ENCODE measurements around the gene SLC6A7. TPM values are rescaled to one million over a fixed set of nuclear protein-coding genes. Genes with fewer than 3 reads are reported as not detected.

Gene SLC6A7
- polyA plus RNA-seq, 3 donors: 0.06 to 0.07 TPM; not detected in 1

DNA sequence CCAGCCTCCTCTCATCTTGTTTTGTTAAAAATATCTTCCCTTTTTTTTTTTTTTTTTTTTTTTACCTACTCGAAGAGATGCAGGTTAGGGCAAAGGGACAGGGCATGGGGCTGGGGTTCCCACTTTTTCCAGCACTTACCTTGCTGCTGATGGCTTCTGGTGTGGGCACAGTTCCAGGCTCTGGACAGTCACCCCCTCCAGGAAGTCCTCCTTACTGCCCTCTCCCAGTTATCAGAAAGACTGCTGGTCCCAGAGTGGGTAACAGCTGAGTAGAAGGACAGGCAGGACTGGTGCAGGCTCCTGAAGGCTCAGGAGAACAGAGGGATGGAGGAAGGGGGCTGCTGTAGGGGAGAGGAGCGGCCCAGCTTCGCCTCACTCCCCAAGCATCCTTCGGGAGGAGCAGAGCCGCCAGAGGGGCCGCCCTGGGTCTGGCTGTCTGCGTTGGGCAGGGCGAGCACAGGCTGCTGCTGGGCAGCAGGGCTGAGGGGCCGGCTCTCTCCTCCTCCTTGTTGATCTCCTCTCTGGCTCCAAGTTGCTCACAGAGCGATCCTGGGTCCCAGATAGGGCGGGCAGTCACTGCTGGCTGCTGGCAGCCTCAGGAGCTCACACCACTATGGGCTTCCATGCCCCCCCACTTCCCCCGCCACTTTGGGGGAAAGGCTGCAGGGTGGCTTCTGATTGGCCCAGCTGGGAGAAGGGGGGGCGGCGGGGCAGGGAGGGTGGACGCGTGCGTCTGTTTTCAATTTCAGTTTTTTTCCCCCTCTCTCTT lies 34.4 kb upstream of the SLC6A7 start, which contains the start of gene PDGFRB:
Gene PDGFRB (minus strand): TSS at position 588 of the 769 bp plus-strand sequence. CDS start 18,798 bp downstream, outside the sequence.
- DNase-seq (ENCODE audit: low read depth in 3 of 3, low spot score in 2 of 3): no peak

DNA sequence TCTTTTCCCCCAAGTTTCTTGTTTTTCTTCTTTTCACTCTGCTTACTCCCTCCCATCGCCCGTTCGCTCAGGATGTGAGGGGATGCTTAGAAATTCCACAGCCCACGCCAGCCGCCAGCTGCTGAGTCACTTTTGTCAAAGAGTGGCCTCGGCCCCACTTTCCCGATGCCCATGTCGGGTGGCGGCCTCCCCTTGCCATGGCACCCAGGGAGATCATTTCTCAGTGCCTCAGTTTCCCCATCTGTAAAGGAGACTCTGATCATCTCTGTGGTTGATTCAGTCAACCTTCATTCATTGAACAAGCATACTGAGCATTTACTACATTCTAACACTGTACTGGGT lies 33.9 kb upstream of the SLC6A7 start:
- no peak for DNase-seq (ENCODE audit: low read depth in 3 of 3, low spot score in 2 of 3)

DNA sequence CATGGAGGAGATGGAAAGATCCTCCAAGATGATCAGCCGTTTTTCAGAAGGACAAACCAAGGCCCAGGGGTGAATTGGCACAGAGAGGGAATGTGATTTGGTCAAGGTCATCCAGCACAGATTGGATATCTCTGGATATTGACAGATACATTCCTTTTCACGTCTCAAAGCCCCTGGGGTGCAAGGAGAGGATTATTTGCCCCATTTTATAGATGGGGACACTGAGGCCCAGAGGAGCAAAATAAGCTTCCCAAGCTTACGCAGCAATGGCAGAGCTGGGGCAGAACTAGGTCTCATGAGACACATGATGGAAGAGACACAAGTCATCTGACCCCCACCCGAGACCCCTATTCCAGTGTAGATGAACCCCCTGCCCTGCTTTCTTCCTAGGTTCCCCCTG lies 33.3 kb upstream of the SLC6A7 start:
- DNase-seq (ENCODE audit: low read depth in 3 of 3, low spot score in 2 of 3): no peak

DNA sequence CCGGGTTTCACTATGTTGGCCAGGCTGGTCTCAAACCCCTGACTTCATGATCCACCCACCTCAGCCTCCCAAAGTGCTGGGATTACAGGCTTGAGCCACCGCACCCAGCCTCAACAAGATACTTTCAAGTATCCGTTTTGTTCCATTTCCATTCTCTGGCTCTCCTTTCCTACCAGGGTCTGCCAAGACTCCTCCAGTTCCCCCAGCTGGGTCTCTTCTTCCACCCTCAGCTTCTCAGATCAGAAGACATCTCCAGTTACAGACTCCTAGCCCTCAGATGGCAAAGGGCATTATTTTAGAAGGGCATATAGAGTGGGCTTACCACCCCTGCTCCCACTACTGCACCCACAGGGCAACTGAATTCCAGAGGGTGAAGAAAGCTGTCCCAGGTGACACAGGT lies 32.7 kb upstream of the SLC6A7 start:
- no peak for DNase-seq (ENCODE audit: low read depth in 3 of 3, low spot score in 2 of 3)

DNA sequence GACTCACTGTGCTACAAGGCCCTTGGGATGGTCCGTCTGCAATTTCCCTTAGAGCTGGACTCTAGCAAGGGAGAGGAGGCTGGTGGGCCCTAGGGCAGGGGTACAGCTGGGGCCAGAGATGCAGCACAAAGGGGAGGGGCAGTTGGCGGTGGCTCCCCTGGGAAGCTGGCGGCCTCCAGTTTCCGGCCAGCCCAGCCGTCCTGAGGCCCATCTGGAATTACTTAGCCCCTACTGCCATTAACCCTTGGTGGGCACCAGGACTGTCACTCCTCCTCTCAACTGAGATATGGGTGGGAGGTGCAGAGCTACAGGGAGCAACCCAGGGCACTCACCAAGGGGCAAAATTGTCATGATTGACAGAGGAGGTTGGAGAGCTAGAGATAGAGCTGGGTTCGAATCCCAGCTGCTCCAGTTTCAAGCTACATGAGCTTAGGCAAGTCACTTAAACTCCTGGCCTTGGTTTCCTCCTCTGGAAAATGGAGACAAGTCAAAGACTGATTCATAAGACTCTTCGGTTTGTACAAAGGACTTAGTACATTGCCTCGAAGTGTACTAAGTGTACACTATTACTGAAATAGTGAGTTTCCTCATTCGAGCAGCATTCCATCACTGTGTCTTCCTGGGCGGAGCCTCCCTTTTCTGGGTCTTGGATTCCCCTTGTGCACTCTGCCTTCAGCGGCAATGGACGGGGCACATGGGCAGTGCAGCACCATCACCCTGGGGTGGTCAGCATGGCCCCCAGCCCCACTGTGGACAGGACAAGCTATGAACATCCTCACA lies 31.5 kb upstream of the SLC6A7 start:
- DNase-seq (ENCODE audit: low read depth in 3 of 3, low spot score in 2 of 3): no peak

DNA sequence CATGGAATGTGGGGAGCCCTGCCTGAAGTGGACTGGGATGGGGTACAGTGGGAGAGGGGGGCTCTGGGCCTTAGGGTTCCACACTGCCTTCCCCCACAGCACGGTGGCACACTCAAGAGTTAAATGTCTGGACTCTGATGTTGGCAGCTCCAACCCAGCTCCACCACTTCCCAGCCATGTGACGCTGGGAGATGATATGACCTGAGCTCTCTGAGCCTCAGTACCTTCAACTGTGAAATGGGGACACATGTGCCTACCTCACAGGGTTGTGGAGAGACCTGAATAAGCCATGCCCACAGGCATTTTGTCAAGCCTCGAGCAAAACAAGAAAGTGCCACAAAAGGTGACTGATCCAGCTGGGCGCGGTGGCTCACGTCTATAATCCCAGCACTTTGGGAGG lies 30.8 kb upstream of the SLC6A7 start:
- no peak for DNase-seq (ENCODE audit: low read depth in 3 of 3, low spot score in 2 of 3)

DNA sequence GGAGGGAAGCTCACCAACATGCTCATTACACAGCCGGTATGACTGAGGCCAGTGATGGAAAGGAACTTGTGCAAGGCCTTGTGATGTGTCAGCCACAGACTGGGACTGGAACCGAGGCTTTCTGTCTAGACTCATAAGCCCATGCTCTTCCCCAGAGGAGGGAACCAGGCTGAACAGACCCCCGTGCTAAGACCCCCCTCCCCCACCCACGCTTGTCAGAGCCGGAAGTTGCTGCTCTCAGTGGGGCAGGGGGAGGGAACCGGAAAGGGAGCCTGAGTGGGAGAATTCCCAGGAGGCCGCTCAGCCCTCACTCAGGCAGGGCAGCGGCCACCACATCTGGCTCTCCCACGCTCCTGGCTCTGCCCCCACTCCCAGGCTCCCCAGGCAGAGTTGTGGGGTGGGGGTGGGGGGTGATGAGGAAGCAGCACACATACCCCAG lies 30.1 kb upstream of the SLC6A7 start:
- DNase-seq (ENCODE audit: low read depth in 3 of 3, low spot score in 2 of 3): no peak

DNA sequence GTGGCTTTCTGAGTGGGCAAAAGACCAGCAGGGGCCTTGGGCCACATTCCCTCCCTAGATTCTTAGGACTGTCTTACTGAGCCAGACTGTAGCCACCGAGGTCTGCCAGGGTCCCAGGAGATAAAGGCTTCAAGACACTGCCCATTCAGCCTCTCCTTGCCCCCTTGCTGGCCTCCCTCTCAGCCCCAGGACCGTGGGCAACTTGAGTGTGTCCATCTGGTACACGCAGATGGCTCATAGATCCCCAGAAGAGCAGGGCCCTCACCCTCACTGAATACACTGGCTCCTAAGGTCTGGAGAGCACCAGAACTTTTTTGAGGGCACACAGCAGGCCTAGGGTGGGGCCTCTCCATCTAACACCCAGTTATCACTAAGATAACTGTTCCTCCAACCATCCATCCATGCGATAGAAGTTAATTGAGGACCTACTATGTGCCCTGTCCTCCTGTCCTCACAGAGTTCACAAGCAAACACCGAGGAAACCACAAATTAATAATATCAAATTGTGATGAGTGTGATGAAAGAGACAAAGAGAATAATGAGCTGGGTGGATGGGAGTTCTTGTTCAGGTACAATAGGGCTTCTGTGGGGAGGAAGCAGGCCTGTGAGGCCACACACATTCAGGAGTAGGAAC lies 29.3 kb upstream of the SLC6A7 start:
- DNase-seq (ENCODE audit: low read depth in 3 of 3, low spot score in 2 of 3): no peak

DNA sequence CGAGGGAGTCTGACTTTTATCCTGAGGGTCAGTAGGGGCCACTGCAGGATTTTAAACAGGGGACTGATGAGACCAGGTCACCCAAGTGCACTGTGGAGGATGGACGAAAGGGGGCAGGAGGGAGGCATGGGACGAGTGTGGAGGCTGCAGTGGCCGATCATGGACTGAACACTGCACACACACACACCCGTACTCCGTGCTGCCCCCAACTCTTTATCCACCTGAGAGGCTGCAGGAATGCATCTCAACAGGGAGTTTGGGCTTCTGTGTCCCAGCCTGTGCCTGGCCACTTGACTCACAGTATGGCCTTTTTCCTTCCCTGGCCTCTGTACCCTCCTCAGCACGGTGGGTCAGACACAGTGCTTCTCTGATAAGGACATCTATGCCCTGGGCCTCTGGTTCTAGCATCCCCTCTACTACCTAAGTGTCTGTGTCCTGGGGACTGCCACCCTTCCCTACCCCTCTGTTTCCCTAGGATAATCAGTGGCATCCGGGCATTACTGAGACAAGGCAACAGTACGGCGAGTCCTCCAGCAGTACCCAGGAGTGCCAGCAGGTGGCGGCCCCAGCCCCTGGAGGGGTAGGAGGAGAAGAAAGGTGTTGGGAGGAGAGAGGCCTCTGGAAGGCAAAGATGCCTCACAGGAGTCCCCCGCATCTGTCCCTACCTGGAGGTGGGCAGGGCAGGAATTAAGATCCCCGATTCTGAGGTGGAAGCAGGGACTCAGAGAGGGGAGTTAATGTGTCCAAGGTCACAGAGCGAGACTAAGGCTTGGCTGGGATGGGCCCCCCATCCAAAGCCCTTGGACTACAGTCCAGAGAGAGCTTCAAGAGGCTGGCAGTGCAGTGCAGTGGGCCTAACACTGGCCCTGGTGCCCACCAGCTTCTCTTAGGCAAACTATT lies 28.4 kb upstream of the SLC6A7 start:
- DNase-seq (ENCODE audit: low read depth in 3 of 3, low spot score in 2 of 3): no peak

DNA sequence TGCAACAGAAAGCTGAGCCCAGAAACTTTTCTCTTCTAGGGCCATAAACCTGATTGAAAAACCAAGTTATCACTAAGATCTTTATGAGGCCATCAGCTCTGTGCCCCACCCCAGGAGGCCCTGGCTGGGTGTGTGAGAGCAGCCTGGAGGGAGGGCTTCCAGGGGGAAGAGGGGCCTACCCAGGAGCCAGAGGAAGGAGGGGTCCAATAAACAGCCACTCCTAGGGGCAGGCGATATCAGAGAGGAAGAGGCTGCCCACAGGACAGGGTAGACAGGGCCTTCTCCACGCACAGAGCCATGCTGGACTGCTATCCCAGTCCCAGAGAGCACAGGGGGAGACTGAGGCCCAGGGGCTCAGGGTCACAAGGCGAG lies 27.7 kb upstream of the SLC6A7 start:
- no peak for DNase-seq (ENCODE audit: low read depth in 3 of 3, low spot score in 2 of 3)

DNA sequence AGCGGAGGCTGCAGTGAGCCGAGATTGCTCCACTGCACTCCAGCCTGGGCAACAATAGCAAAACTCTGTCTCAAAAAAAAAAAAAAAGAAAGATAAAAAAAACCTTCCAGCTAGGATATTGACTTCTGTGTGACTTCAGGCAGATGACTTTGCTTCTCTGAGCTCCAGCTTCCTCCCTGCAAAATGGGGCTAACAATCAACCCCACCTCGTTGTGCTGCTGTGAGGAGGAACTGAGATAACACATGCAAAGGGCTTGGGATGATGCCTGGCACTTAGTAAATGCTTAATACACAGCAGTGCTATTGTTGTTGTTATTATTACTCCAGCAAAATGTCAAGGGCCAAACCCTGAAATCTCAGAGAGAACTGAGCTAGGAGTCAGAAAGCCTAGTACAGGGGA lies 26.8 kb upstream of the SLC6A7 start:
- no peak for DNase-seq (ENCODE audit: low read depth in 3 of 3, low spot score in 2 of 3)

DNA sequence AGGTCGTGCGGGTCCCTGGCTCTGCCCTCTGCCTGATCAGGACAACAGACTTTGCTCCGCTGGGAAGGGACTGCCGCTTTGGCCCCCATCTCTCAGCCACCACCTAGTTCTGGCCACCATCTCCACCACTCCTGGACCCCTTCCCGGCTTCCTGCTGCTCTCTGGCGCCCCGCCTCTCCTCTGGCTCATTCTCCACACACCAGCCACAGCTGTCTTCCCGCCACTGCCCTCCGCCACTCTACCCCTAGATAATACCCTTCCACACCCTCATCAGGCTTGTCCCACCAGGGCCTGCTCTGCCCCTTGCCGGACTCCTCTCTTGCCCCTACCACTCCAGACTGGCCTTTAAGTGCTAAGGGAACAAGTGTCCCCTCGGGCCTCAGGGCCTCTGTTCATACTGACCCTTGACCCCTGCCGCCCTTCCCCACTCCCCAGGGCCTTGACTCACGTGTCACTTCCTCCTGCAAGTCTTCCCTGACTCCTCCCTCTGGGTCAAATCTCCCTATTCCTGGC lies 26.3 kb upstream of the SLC6A7 start:
- no peak for DNase-seq (ENCODE audit: low read depth in 3 of 3, low spot score in 2 of 3)

DNA sequence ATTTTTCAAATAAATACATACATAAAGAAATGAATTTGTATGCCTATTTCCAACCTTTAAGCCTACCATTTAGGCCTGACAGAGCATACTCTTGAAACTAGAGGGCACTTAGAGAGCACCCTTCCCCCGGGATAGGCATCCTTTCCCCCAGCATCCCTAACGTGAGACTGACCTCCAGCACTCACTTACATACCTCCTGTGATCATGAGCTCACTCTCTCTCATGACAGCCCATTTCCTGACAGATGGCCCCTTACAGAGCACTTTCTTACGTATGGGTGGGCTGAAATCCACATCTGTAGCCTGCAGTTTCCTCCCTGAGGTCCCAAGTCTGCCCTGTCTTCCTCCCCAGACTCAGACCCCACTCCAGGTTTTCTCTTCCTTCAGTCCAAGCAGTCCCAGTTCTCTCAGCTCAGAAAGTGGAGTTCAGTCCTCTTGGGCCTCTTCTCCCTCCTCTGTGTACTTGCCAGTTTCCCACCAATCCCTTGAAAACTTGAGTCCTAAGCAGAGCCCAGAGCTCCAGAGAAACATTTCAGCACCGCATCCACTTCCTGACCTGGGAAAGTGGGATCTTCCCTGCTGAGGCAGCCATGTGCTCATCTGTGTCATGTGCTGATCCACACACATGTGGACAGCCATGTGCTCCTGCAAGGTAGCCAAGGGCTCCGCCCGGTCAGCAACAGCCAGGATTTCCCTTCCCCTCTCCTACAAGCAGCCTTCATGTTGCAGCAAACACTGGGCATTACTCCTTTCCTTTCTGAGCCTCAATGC lies 25.5 kb upstream of the SLC6A7 start:
- DNase-seq (ENCODE audit: low read depth in 3 of 3, low spot score in 2 of 3): no peak

DNA sequence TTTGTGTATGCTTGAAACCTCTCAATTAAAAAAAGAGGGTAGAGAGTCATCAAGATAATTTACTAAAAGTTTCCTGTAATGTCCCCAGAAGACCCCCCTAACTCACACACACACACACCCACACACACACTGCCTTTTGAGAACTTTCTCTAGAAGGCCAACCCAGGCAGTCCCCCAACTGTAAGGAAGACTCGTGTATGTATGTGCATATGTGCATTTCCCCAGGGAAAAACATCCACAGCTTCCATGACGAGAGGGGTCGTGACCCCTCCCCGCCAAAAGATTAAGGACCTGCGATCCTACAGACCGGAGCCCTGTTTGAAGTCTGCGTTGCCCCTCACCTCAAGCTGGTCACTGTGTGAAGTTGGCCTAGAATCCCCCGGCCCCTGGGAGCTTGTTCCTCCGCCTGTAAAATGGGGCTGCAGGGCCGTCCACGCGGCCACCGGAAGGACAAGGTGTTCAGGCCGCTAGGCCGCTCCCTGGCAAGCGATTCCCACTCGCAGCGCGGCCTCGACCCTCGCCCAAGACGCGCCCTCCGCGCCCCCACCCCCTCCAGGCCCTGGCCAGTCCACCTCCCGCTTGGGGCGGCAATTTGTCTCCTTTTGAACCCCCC lies 23.7 kb upstream of the SLC6A7 start:
- no peak for DNase-seq (ENCODE audit: low read depth in 3 of 3, low spot score in 2 of 3)

DNA sequence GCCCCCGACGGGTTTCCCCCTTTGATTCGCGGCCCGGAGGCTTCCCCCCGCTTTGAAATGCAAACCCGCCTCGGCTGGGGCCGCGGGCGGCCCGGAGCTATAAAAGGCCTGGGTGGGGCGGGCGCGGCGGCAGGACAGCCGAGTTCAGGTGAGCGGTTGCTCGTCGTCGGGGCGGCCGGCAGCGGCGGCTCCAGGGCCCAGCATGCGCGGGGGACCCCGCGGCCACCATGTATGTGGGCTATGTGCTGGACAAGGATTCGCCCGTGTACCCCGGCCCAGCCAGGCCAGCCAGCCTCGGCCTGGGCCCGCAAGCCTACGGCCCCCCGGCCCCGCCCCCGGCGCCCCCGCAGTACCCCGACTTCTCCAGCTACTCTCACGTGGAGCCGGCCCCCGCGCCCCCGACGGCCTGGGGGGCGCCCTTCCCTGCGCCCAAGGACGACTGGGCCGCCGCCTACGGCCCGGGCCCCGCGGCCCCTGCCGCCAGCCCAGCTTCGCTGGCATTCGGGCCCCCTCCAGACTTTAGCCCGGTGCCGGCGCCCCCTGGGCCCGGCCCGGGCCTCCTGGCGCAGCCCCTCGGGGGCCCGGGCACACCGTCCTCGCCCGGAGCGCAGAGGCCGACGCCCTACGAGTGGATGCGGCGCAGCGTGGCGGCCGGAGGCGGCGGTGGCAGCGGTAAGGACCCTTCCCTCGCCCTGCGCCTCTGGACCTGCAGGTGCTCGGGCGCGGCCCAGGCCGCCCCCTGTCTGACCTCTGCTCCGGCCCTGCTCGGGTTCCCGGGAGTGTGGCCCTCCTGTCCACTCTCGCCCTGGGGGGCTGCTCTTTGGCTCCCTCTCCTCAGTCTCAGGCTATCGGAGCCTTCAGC lies 23.0 kb upstream of the SLC6A7 start, which contains the start of gene CDX1:
Gene CDX1 (plus strand): TSS at position 129 of the 862 bp plus-strand sequence. CDS start 99 bp downstream, at position 228.
- no peak for DNase-seq (ENCODE audit: low read depth in 3 of 3, low spot score in 2 of 3)

DNA sequence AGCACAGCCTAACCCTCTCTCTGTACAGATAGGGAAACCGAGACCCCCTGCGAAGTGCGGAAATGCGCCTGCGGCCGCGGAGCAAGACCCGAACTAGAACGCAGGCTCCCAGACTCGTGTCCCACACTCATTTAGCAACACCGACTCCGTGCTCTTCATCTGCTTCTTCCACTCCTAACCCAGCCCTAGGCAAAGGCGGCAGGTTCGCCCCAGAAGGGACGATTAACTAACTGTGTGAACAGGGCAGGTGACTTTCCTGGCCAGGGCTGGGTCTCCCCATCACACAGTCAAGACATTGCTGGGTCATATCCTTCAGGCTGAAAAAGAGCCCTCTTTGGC lies 22.4 kb upstream of the SLC6A7 start:
- no peak for DNase-seq (ENCODE audit: low read depth in 3 of 3, low spot score in 2 of 3)

DNA sequence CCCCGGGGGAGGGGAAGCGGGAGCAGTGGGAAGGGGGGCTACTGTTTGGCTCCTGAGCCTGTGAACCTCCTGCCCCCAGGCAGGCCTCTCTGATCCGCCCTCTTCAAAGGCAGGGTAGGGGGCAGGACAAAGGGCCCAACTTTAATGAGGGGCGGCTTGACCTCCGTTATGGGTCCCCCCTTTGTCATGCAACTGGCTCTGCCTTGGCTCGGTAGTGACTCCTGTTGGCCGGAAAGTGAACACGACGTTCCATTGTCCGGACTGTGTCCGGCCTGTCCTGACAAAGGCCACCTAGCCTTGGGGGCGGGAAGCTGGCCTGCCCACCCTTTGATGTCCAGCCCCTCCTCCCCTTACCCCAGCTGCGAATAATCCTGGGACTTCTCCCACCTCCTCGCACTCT lies 22.0 kb upstream of the SLC6A7 start:
- no peak for DNase-seq (ENCODE audit: low read depth in 3 of 3, low spot score in 2 of 3)

DNA sequence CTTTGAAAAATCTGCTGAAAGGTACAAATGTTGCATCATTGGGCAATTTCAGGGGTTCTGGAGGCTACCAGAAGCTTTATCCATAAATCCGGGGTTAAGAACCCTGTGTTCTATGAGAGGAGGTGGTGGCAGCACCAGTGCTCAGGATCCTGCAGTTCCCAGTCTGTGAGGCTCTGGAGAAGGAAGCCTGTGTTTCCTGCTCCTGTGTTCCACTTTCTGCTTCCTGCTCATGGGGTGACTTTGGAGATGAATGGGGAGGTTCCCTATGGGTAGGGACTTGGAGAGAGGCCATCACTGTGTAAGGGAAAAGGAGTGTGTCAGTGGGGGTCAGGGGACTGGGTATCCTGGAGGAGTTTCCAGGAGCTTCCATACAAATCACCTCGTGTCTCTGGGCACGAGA lies 21.0 kb upstream of the SLC6A7 start:
- no peak for DNase-seq (ENCODE audit: low read depth in 3 of 3, low spot score in 2 of 3)
